ENCODE data around the gene TUBB2B. TPM values are rescaled to one million over a fixed set of nuclear protein-coding genes. Genes with fewer than 3 reads are reported as not detected.
A peak's percentile ranks its signal among the peaks of the same experiment; 100 is the strongest.

The TUBB2B gene
- total RNA-seq, 1 experiment from 2014 or later = 144 TPM

DNA sequence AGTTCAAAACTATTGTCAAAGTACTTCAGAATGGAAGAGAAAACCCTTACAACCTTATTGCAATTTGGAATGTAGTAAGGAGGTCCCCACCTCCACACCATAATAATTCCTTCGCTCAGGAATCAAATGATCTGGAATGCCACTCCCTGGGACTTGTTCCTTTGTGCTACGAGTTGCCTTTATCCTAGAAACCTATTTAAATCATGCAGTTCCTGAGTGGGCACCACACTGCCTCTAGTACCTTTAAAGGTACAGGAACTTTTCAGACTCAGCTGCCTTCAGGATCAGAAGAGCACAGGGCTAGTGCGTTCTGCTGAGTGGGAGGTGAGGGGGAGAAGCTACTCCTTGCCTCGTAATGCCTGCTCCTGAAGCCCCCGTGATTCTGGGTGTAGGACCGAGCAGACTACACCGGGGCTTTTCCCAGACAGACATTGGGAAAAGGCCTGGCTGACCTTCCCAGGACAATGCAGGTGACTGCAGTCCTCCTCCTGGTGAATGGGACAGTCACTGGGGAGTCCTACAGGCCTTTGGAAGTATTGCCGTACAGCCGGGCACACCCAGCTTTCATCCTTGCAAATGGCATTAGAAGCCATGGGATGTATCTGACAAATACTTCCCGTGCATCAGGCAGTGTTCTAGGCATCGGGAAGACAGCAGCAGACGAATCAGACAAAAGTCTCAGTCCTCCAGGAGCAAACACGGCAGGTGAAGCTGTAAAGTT, 11.8 kb upstream of the TUBB2B start:
- ChIA-PET POLR2A (ENCODE audit: low non-redundant PET) (no interaction called here), CTCF (no interaction called here)
- Histone ChIP-seq H3K4me1 (ENCODE audit: insufficient read depth, low read length, poor library complexity, severe bottlenecking) (no peaks in the 10 kb centered on the region), H3K9me3 (ENCODE audit: low read depth, low read length, poor library complexity, severe bottlenecking) (no peaks in the 10 kb centered on the region), H3K36me3 (ENCODE audit: insufficient read depth, low read length, poor library complexity, severe bottlenecking) (no peaks in the 10 kb centered on the region), H3K27ac (ENCODE audit: low read depth, low read length, poor library complexity, severe bottlenecking) (no peak overlapping the region), H3K27me3 (replicated peaks; ENCODE audit: insufficient read depth, low read depth, low read length, poor library complexity) (no peaks in the 10 kb centered on the region), H3K4me3 (ENCODE audit: low read depth, low read length, poor library complexity, severe bottlenecking) (no peak overlapping the region)
- no peak for TF ChIP-seq EZH2 (IDR thresholded peaks at IDR 0.05; ENCODE audit: borderline replicate concordance, low read depth, low read length, poor library complexity, severe bottlenecking)
- TF ChIP-seq, protein P1, sequence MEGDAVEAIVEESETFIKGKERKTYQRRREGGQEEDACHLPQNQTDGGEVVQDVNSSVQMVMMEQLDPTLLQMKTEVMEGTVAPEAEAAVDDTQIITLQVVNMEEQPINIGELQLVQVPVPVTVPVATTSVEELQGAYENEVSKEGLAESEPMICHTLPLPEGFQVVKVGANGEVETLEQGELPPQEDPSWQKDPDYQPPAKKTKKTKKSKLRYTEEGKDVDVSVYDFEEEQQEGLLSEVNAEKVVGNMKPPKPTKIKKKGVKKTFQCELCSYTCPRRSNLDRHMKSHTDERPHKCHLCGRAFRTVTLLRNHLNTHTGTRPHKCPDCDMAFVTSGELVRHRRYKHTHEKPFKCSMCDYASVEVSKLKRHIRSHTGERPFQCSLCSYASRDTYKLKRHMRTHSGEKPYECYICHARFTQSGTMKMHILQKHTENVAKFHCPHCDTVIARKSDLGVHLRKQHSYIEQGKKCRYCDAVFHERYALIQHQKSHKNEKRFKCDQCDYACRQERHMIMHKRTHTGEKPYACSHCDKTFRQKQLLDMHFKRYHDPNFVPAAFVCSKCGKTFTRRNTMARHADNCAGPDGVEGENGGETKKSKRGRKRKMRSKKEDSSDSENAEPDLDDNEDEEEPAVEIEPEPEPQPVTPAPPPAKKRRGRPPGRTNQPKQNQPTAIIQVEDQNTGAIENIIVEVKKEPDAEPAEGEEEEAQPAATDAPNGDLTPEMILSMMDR (conservative IDR thresholded peaks at IDR 0.05; ENCODE audit: low read depth, low read length) = 0 out of 2 replicates have a peak, but pooled peaks have one; percentile 16
- DNase-seq (ENCODE audit: low spot score) = no peak
- intact Hi-C loops (cut with micrococcal nuclease; ENCODE audit: unreplicated experiment) = no loop called here
- BruUV-seq (replicated peaks) = no TSS peak

DNA sequence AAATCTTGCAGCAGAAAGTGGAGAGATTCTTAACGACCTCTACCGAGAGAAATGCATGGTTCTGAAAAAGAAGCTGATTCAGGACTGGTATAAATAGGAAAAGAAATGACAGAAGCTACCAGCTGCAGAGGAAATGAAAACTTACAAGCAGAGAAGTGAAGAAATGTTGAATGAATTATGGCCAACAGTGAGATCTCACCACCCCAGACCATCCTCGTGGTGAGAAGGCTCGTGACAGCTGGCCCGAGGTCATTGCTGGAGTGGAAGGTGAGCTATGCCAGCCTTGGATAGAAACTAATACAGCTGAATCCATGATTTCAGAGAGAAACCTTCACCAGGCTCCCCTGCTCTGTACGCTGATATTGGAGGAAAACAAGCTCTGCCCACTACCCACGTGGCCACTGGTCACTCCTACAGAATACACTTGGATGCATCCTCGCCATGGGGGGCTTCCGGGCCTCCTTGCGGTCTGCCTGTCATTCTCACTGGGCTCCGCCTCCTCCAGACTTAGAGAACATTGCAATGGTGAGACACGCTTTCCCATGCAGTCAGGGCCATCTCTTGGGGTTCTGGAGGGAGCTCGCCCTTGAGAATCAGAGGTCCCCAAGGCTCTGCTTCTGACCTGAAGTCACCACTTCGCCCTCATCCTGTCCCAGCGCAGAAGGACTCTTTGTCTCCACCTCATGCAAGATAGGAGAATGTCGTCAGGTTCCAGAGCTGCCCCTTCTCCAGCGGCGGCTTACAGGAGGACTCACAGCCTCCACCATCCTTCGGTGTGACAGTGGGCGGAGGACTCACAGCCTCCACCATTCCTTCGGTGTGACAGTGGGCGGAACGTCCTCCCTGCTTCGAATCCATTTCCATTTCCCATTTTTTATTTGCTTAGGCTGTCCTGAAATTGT, 10.6 kb upstream of the TUBB2B start:
- no peaks in the 10 kb centered on the region for H3K27me3 ChIP-seq (replicated peaks; ENCODE audit: insufficient read depth, low read depth, low read length, poor library complexity)
- no peak overlapping the region for H3K27ac ChIP-seq (ENCODE audit: low read depth, low read length, poor library complexity, severe bottlenecking)
- no peaks in the 10 kb centered on the region for H3K9me3 ChIP-seq (ENCODE audit: low read depth, low read length, poor library complexity, severe bottlenecking)
- no TSS peak for BruUV-seq (replicated peaks)
- POLR2A ChIA-PET (ENCODE audit: low non-redundant PET) = no interaction called here
- DNase-seq (ENCODE audit: low spot score) = no peak
- no peak for TF ChIP-seq EZH2 (IDR thresholded peaks at IDR 0.05; ENCODE audit: borderline replicate concordance, low read depth, low read length, poor library complexity, severe bottlenecking)
- TF ChIP-seq, protein P1 (conservative IDR thresholded peaks at IDR 0.05; ENCODE audit: low read depth, low read length) = no peak
- no peak overlapping the region for H3K4me3 ChIP-seq (ENCODE audit: low read depth, low read length, poor library complexity, severe bottlenecking)
- intact Hi-C loops (cut with micrococcal nuclease; ENCODE audit: unreplicated experiment) = no loop called here
- H3K36me3 ChIP-seq (ENCODE audit: insufficient read depth, low read length, poor library complexity, severe bottlenecking) = no peaks in the 10 kb centered on the region
- no peaks in the 10 kb centered on the region for H3K4me1 ChIP-seq (ENCODE audit: insufficient read depth, low read length, poor library complexity, severe bottlenecking)
- CTCF ChIA-PET = no interaction called here

DNA sequence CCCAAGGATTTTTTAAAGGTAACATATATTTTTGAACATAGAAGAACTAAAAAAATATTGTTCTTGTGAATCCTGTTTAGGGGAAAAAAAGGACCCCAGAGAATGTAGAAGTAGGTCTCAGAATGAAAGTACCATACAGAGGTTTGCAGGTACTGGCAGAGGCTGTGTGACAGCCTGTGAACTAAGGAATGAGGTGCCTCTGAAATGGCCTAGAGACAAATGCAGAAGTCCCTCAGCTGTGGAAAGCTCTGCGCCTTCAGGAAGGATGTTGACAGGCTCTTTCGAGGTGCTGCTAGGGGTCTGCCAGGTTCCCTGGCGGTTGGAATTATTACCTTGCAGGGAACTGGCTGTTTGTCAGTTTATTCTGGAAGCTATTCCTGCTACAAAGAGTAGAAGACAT, 8.6 kb upstream of the TUBB2B start:
- Histone ChIP-seq H3K9me3 (ENCODE audit: low read depth, low read length, poor library complexity, severe bottlenecking) (no peaks in the 10 kb centered on the region), H3K27ac (ENCODE audit: low read depth, low read length, poor library complexity, severe bottlenecking) (no peak overlapping the region), H3K4me3 (ENCODE audit: low read depth, low read length, poor library complexity, severe bottlenecking) (no peak overlapping the region), H3K27me3 (replicated peaks; ENCODE audit: insufficient read depth, low read depth, low read length, poor library complexity) (no peaks in the 10 kb centered on the region), H3K36me3 (ENCODE audit: insufficient read depth, low read length, poor library complexity, severe bottlenecking) (no peaks in the 10 kb centered on the region), H3K4me1 (ENCODE audit: insufficient read depth, low read length, poor library complexity, severe bottlenecking) (no peaks in the 10 kb centered on the region)
- BruUV-seq (replicated peaks) = no TSS peak
- intact Hi-C loops (cut with micrococcal nuclease; ENCODE audit: unreplicated experiment) = no loop called here
- ChIA-PET CTCF (no interaction called here), POLR2A (ENCODE audit: low non-redundant PET) (no interaction called here)
- DNase-seq (ENCODE audit: low spot score) = no peak
- TF ChIP-seq, protein P1 (conservative IDR thresholded peaks at IDR 0.05; ENCODE audit: low read depth, low read length) = no peak
- TF ChIP-seq EZH2 (IDR thresholded peaks at IDR 0.05; ENCODE audit: borderline replicate concordance, low read depth, low read length, poor library complexity, severe bottlenecking) = no peak

All from A673 (cell line).